ENCODE data around the gene ARHGAP22. TPM values are rescaled to one million over a fixed set of nuclear protein-coding genes. Genes with fewer than 3 reads are reported as not detected.
"Not testable (repeated sequence)": the region's sequence is repeated elsewhere in the genome, so short reads cannot be mapped to it uniquely, and the experiment has no call there.

The ARHGAP22 gene
- polyA plus RNA-seq, 3 donors: 1.5 to 7.8 (median 1.9) TPM

- no peaks in the 10 kb centered on the region for H3K27me3 Mint-ChIP-seq (ENCODE audit: low read depth in 3 of 3)
- H3K79me2 ChIP-seq (ENCODE audit: insufficient read depth, low read length): no peaks in the 10 kb centered on the region
- no CpG with 5 or more reads among the region's 4 CpGs for WGBS (ENCODE audit: insufficient coverage)
- H3K4me1 Mint-ChIP-seq: no peaks in the 10 kb centered on the region
- H3K4me1 ChIP-seq (ENCODE audit: control insufficient read depth in 1 of 2, insufficient read depth in 2 of 2, low read length in 2 of 2): no peaks in the 10 kb centered on the region
- intact Hi-C loops (cut with micrococcal nuclease): no loop called here
- H3K4me3 Mint-ChIP-seq: no peak overlapping the region
- H3K4me3 ChIP-seq (replicated peaks in 1 of 3; ENCODE audit: low read depth in 2 of 3, low read length in 3 of 3): no peak overlapping the region
- no peaks in the 10 kb centered on the region for H3K9me3 ChIP-seq (replicated peaks in 1 of 2; ENCODE audit: control insufficient read depth in 1 of 2, insufficient read depth in 1 of 2, low read length in 2 of 2)
- H3K9ac ChIP-seq (ENCODE audit: insufficient read depth, low read length, poor library complexity, severe bottlenecking): no peak overlapping the region
- peaks cover 29 to 30% of the 10 kb centered on the region in 2 donors for H3K36me3 Mint-ChIP-seq
- no peak overlapping the region for H3K27ac ChIP-seq (ENCODE audit: low read depth in 1 of 2, low read length in 2 of 2)
- H3K27me3 ChIP-seq (ENCODE audit: control insufficient read depth in 2 of 2, insufficient read depth in 2 of 2, low read length in 2 of 2): no peaks in the 10 kb centered on the region
- TF ChIP-seq CTCF (IDR thresholded peaks at IDR 0.05): no peak
- peaks cover 9 to 36% of the 10 kb centered on the region in 2 donors for H3K36me3 ChIP-seq (replicated peaks in 1 of 2; ENCODE audit: control insufficient read depth in 1 of 2, insufficient read depth in 2 of 2, low read length in 2 of 2)
- H3K27ac Mint-ChIP-seq: no peak overlapping the region
- no peaks in the 10 kb centered on the region for H4K20me1 ChIP-seq (ENCODE audit: insufficient read depth, low read length)
- no peak for DNase-seq
- no peaks in the 10 kb centered on the region for H3K9me3 Mint-ChIP-seq
- no peak overlapping the region for H2AFZ ChIP-seq (ENCODE audit: insufficient read depth, low read depth, low read length, poor library complexity, severe bottlenecking)
- H3K4me2 ChIP-seq (replicated peaks; ENCODE audit: extremely low read depth, low read length, poor library complexity, severe bottlenecking): no peak overlapping the region
Measured at GRCh38 chr10:48423884-48424283, 181.0 kb downstream of the ARHGAP22 start.

GRCh38 chr10:48421862-48422261 is 183.0 kb downstream of the ARHGAP22 start:
- H3K27ac ChIP-seq (ENCODE audit: low read depth in 1 of 2, low read length in 2 of 2); H3K9me3 ChIP-seq (replicated peaks in 1 of 2; ENCODE audit: control insufficient read depth in 1 of 2, insufficient read depth in 1 of 2, low read length in 2 of 2); H2AFZ ChIP-seq (ENCODE audit: insufficient read depth, low read depth, low read length, poor library complexity, severe bottlenecking); intact Hi-C loops (cut with micrococcal nuclease); H3K4me1 Mint-ChIP-seq; H3K9ac ChIP-seq (ENCODE audit: insufficient read depth, low read length, poor library complexity, severe bottlenecking); H4K20me1 ChIP-seq (ENCODE audit: insufficient read depth, low read length); H3K9me3 Mint-ChIP-seq; H3K4me1 ChIP-seq (ENCODE audit: control insufficient read depth in 1 of 2, insufficient read depth in 2 of 2, low read length in 2 of 2); H3K4me3 Mint-ChIP-seq; H3K27ac Mint-ChIP-seq; H3K4me2 ChIP-seq (replicated peaks; ENCODE audit: extremely low read depth, low read length, poor library complexity, severe bottlenecking); H3K27me3 ChIP-seq (ENCODE audit: control insufficient read depth in 2 of 2, insufficient read depth in 2 of 2, low read length in 2 of 2); H3K4me3 ChIP-seq (replicated peaks in 1 of 3; ENCODE audit: low read depth in 2 of 3, low read length in 3 of 3); H3K27me3 Mint-ChIP-seq (ENCODE audit: low read depth in 3 of 3); H3K79me2 ChIP-seq (ENCODE audit: insufficient read depth, low read length); DNase-seq: not testable (repeated sequence)
- no CpG with 5 or more reads among the region's 2 CpGs for WGBS (ENCODE audit: insufficient coverage)
- peaks cover 15 to 18% of the 10 kb centered on the region in 2 donors for H3K36me3 Mint-ChIP-seq
- H3K36me3 ChIP-seq (replicated peaks in 1 of 2; ENCODE audit: control insufficient read depth in 1 of 2, insufficient read depth in 2 of 2, low read length in 2 of 2): peaks cover 9 to 21% of the 10 kb centered on the region in 2 donors

Measured in CD14-positive monocyte (primary cell).